HG03135 (cell line): ENCODE results near the gene IFNGR2.
"Not testable (repeated sequence)": the region's sequence is repeated elsewhere in the genome, so short reads cannot be mapped to it uniquely, and the experiment has no call there.

Experiments
- ATAC-seq: cut with Tn5 transposase; IDR thresholded peaks from one replicate; pipeline ENCODE4 v1.9.1; 2021; ENCODE audit warnings: mild to moderate bottlenecking, moderate library complexity; ENCODE audit not compliant: unreplicated experiment

Gene IFNGR2

DNA sequence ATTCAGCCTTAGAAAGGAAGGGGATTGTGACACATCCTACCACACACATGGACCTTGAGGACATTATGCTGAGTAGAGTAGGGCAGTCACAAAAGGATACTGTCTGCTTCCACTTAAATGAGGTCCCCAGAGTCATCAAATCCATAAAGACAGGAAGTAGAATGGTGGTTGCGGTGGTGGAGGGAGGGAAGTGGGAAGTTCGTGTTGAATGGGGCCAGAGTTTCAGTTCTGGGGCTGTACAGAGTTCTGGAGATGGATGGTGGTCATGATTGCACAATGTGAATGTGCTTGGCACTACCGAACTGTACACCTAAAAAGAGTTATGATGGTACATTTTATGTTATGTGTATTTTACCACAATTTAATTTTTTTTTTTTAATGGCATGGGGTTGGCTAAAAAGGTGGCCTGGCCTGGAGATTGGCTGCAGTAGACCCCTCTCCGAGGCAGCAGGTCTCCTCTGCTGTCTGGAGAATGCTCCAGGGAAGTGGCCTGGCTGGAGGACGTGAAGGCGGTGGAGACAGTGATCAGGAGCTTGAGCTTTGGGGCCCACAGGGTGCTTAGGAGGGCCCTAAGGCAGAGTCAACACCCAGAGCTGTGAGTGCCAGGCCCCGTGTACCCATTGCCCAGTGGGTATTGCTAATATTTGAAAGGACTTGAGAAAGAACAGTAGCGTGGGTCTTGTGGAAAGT is 30.4 kb downstream of the IFNGR2 start:
- no peak for ATAC-seq

DNA sequence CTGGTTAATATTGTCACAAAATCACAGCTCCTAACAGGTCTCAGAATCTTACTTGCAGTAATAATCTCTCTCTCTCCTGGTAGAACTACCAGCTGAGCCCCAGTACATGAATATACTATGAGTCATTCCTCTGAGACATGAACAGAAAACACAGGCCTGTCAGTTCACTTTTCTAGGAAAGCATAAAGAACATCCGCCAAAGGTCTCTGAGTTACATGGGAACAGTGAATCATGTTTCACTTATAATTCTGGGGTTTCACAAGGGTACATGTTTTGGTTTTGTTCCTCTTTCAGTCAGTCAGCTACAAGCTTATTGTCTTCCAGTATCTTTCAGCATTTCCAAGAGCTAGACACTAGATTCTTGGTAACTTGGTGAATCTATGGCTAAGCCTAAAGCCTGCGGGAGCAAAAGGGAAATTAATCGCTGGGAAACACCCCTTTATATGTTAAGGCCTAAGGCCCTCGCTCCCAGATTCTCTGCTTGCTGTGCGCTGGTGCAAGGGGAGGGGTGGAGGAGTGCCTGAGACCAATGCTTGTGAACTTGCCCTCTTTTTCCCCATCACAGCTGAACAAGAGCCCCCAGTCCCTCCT is 31.7 kb downstream of the IFNGR2 start:
- ATAC-seq: peak; percentile 75

DNA sequence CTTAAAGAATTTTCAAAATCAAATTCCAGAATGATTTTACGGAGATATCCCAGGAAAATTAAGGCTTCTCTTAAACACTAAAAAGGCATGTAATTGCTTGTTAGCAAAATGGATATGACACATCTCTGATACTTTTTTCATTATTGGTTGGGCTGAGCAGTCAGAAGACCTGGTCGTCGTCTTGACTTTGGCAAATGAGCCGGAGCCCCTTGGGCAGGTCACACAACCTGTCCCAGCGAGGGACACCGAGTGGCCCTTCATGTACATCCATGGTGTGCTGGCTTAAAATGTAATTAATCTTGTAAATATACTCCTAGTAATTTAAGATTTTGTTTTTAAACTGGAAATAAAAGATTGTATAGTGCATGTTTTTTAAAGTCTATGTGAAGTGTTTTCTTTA is 33.9 kb downstream of the IFNGR2 start:
- ATAC-seq: no peak

GRCh38 chr21:33441489-33442477 is 38.6 kb downstream of the IFNGR2 start:
- ATAC-seq: no peak

- no peak for ATAC-seq
Observed at GRCh38 chr21:33443194-33443593, 40.0 kb downstream of the IFNGR2 start.

- ATAC-seq: no peak
Observed at GRCh38 chr21:33444499-33444898, 41.3 kb downstream of the IFNGR2 start.

GRCh38 chr21:33446620-33447019 is 43.4 kb downstream of the IFNGR2 start:
- ATAC-seq: not testable (repeated sequence)

DNA sequence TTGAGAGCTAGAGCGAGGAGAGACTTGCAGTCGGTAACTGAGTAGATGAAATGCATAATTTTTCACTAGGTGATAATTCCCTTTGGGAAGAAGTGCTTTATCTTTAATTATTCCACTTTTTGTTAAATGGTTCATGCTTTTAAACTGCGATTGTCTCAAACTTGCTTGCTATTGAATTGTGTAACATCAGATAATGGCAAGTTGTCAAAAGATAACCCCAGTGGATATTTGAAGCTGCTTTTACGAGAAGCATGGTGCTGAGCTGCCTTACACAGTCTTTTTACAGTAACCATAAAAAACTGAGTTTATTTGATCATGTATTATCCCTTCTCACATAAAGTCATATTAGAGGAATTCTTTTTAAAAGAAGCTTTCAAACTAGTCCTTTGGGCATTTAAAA is 46.4 kb downstream of the IFNGR2 start:
- ATAC-seq: no peak

- ATAC-seq: no peak
Observed at GRCh38 chr21:33451634-33452071, 48.4 kb downstream of the IFNGR2 start.

DNA sequence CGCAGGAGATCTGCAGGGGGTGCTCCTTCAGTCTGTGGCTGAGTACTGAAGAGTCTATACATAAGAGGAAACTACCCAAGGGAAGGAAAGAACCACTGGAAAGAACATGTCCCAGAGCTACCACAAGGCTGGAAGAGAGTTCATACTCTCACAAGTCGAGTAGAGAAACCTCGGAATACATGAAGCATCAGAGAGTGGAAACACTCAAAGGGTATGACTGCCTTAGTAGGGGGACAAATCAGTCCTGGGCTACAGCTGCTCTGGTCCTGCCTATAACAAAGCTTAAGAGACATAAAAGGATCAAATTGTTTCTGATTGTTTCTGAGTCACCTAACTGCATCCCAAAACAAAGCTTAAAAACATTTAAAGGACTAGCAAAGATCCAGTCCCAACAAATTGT is 49.1 kb downstream of the IFNGR2 start:
- no peak for ATAC-seq

DNA sequence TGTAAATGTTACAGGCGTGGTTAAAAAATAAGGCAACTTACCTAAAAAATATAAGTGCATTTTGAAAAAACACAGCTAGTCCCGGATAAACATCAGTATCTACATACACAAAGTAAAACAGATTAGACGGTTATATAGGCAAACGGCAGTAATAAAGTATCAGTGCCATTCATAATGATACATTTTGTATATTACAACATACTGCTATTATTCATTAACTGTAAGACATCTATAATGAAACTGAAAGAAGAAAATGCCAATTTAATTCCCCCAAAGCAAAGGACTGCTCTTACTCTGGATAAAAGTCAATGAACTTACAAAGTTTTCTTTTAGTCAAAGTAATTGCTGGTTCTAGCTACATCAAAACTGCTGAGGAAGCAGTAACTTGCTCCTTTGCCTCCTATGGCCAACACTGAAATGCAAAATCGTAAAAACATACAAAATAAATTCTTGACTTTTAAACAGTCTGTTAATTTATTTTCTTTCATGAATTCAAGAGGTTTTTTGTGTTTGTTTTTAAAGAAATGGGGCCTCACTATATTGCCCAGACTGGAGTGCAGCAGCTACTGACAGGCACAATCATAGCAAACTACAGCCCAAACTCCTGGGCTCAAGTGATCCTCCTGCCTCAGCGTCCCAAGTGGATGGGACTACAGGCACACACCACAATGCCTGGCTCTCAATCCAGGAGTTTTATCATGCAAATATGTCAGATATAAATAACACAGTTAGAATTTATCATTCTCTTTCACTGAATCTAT is 52.7 kb downstream of the IFNGR2 start:
- no peak for ATAC-seq

DNA sequence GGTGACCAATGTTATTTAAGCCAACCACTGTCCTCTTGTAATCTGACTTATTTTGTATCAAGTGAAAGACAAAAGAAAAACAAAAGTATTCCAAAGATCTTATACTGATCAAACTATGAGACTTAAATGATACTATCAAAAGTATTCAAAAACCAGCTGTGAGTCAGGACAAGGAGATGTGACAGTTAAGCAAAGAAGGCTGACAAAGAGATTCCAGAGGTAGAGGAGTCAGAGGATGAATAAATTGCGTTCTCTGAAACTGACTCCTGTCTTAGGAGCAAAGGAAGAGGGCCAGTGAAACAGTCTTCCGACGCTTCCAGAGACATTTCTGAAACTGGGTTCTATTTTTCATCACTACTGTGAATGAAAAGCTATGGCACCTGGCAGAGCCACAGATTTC is 55.6 kb downstream of the IFNGR2 start:
- ATAC-seq: no peak

- ATAC-seq: no peak
Observed at GRCh38 chr21:33461538-33462250, 58.5 kb downstream of the IFNGR2 start.

DNA sequence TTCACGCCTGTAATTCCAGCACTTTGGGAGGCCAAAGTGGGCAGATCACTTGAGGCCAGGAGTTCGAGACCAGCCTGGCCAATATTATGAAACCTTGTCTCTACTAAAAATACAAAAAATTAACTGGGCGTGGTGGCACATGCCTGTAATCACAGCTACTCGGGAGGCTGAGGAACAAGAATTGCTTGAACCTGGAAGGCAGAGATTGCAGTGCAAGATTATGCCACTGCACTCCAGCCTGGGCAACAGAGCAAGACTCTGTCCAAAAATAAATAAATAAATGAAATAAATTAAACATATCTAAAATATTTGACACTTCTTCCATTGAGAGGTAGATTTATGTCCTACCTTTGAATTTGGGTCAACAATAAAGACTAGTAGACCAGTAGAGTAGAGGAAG is 66.0 kb downstream of the IFNGR2 start:
- ATAC-seq: not testable (repeated sequence)

- no peak for ATAC-seq
Observed at GRCh38 chr21:33470701-33471100, 67.5 kb downstream of the IFNGR2 start.

GRCh38 chr21:33473344-33473743 is 70.1 kb downstream of the IFNGR2 start:
- no peak for ATAC-seq

DNA sequence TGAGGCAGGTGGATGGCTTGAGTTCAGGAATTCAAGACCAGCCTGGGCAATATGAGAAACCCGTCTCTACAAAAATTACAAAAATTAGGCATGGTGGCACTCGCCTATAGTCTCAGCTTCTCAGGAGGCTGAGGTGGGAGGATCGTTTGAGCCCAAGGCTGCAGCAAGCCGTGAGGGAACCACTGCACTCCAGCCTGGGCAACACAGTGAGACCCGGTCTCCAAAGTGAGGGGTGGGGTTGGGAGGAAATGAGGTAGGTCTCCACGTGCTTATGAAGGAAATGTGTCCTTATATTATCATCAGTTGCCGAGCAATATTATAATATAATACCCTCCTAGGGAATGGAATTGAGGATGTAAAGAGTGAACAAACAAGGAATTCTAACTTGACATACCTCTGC is 73.9 kb downstream of the IFNGR2 start:
- ATAC-seq: no peak

- no peak for ATAC-seq
Observed at GRCh38 chr21:33478182-33478581, 75.0 kb downstream of the IFNGR2 start.

- peak; percentile 28 for ATAC-seq
Observed at GRCh38 chr21:33478935-33479678, 75.9 kb downstream of the IFNGR2 start.
